ENCODE data around the gene DNAJC3.

Gene DNAJC3, protein sequence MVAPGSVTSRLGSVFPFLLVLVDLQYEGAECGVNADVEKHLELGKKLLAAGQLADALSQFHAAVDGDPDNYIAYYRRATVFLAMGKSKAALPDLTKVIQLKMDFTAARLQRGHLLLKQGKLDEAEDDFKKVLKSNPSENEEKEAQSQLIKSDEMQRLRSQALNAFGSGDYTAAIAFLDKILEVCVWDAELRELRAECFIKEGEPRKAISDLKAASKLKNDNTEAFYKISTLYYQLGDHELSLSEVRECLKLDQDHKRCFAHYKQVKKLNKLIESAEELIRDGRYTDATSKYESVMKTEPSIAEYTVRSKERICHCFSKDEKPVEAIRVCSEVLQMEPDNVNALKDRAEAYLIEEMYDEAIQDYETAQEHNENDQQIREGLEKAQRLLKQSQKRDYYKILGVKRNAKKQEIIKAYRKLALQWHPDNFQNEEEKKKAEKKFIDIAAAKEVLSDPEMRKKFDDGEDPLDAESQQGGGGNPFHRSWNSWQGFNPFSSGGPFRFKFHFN

DNA sequence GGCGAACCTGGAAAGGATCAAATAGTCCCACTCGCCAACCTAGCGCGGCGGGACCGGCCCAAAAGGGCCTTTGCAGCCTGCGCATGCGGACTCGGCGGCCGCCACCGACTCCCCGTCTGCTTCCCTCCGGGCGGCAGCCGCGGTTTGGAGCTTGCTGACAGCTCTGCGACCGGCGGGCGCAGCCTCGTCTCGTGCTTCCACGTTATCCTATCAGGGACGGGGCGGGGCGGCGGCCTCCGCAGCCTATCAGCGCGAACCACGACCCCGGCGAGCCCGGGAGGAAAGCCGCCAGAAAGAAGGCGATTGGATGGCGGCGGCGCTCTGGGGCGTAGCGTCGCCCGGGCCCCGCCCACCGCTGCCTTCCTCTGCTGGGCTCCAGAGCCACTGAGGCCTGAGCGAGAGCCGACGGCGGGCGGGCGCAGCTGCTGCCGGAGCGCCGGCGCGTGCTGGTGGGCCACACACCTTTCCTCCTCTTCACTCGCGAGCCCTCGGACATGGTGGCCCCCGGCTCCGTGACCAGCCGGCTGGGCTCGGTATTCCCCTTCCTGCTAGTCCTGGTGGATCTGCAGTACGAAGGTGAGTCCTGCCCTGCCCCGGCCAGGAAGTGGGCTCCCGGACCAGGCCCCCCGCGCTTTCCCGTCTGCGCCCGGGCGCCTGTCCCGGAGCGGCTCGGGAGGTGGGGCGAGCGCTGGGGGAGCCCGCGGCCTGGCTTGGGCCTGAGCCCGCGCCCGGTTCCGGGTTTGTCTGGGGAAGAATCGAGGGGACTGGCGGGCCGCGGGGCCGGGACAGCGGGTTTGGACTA, at the start of gene DNAJC3:
TSS of gene DNAJC3 (plus strand) at position 378 of the 802 bp plus-strand sequence. CDS start at position 495, 117 bp downstream.
- peak within 1 kb of the TSS; percentile 96 for H3K27ac ChIP-seq

DNA sequence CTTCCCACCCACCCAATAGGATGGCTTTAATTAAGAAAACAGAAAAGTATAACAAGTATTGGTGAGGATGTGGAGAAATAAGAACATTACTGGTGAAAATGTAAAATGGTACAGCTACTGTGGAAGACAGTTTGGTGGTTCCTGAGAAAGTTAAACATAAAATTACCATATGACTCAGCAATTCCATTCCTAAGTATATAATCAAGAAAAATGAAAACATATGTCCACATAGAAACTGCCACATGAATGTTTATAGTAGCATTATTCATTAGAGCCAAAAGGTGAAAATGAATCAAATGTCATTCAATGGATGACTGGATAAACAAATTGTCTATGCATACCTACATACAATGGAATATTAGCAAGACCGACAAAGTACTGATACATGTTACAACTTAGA, 49.3 kb upstream of the DNAJC3 start:
- H3K4me1 ChIP-seq (ENCODE audit: control insufficient read depth in 1 of 2, insufficient read depth in 1 of 2, low read depth in 1 of 2, low read length in 1 of 2) = no peaks in the 10 kb centered on the region
- TF ChIP-seq, protein P1, sequence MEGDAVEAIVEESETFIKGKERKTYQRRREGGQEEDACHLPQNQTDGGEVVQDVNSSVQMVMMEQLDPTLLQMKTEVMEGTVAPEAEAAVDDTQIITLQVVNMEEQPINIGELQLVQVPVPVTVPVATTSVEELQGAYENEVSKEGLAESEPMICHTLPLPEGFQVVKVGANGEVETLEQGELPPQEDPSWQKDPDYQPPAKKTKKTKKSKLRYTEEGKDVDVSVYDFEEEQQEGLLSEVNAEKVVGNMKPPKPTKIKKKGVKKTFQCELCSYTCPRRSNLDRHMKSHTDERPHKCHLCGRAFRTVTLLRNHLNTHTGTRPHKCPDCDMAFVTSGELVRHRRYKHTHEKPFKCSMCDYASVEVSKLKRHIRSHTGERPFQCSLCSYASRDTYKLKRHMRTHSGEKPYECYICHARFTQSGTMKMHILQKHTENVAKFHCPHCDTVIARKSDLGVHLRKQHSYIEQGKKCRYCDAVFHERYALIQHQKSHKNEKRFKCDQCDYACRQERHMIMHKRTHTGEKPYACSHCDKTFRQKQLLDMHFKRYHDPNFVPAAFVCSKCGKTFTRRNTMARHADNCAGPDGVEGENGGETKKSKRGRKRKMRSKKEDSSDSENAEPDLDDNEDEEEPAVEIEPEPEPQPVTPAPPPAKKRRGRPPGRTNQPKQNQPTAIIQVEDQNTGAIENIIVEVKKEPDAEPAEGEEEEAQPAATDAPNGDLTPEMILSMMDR (IDR thresholded peaks at IDR 0.05) = no peak
- H3K36me3 ChIP-seq = no peaks in the 10 kb centered on the region
- H3K27me3 ChIP-seq = no peaks in the 10 kb centered on the region
- H3K4me3 ChIP-seq (ENCODE audit: low read depth in 1 of 2, low read length in 1 of 2) = no peak overlapping the region
- H3K9me3 ChIP-seq = no peaks in the 10 kb centered on the region
- H3K27ac ChIP-seq = no peak overlapping the region

More for the DNA sequence above, at the start of gene DNAJC3:
- Histone ChIP-seq H3K4me3 (ENCODE audit: low read depth in 1 of 2, low read length in 1 of 2) (peak within 1 kb of the TSS; percentile 94 to 97), H3K9me3 (no peaks in the 10 kb centered on the region), H3K27me3 (no peaks in the 10 kb centered on the region), H3K4me1 (ENCODE audit: control insufficient read depth in 1 of 2, insufficient read depth in 1 of 2, low read depth in 1 of 2, low read length in 1 of 2) (peaks cover 74 to 75% of the 10 kb centered on the region in 2 experiments), H3K36me3 (no peaks in the 10 kb centered on the region)
- TF ChIP-seq, protein P1 (IDR thresholded peaks at IDR 0.05) = peak; percentile 24

DNA sequence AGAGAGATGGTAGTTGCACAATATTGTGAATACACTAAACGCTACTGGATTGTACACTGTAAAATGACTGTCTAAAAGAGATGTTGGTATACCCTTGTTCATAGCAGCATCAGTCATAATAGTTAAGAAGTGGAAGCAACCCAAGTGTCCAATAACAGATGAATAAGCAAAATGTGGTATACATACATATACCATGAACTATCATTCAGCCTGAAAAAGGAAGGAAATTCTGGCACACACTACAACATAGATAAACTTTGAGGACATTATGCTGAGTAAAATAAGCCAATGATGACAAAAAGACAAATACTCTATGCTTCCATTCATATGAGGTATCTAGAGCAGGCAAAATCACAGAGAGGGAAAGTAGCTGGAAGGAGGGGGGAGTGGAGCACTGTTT, 48.5 kb upstream of the DNAJC3 start:
- Histone ChIP-seq H3K36me3 (no peaks in the 10 kb centered on the region), H3K4me3 (ENCODE audit: low read depth in 1 of 2, low read length in 1 of 2) (no peak overlapping the region), H3K9me3 (no peaks in the 10 kb centered on the region), H3K4me1 (ENCODE audit: control insufficient read depth in 1 of 2, insufficient read depth in 1 of 2, low read depth in 1 of 2, low read length in 1 of 2) (no peaks in the 10 kb centered on the region), H3K27ac (no peak overlapping the region), H3K27me3 (no peaks in the 10 kb centered on the region)
- TF ChIP-seq, protein P1 (IDR thresholded peaks at IDR 0.05) = no peak

DNA sequence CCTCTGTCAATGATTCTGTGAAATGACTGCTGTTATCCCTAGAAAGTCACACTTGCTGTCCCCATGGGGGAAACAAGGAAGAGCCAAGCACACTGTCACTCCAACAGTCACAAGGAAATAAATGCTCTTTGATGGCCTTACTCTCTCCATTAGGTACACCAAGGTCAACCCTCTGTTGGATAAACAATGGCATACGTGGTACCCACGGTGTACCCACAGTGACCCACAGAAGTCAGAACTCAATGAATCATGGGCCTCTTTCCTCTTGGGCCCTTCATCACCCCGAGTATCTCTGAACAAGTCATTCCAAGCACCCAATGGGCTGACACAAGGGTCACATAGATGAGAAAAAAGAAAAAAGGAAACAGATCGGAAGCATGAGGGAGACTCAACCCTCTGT, 47.9 kb upstream of the DNAJC3 start:
- Histone ChIP-seq H3K4me3 (ENCODE audit: low read depth in 1 of 2, low read length in 1 of 2) (no peak overlapping the region), H3K4me1 (ENCODE audit: control insufficient read depth in 1 of 2, insufficient read depth in 1 of 2, low read depth in 1 of 2, low read length in 1 of 2) (no peaks in the 10 kb centered on the region), H3K9me3 (no peaks in the 10 kb centered on the region), H3K36me3 (no peaks in the 10 kb centered on the region), H3K27ac (no peak overlapping the region), H3K27me3 (no peaks in the 10 kb centered on the region)
- TF ChIP-seq, protein P1 (IDR thresholded peaks at IDR 0.05) = no peak

DNA sequence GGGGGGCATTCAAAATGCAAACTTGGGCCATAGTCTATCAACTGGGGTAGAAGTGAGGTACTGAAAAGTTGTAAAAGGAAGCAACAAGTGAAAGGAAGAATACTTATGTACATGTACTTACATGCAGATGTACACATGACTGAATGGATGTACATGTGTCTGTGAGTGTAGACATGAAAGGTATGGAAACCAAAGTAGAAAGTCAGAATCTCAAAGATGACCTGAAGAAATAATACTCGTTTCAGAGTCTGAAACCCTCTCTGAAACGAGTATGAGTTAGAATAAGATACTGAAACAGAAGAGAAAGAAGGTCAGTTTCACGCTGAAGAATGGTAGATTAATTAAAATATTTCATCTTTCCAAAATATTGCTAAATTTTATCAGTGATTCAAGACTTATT, 46.3 kb upstream of the DNAJC3 start:
- no peak overlapping the region for H3K27ac ChIP-seq
- TF ChIP-seq, protein P1 (IDR thresholded peaks at IDR 0.05) = no peak
- H3K36me3 ChIP-seq = no peaks in the 10 kb centered on the region
- no peaks in the 10 kb centered on the region for H3K4me1 ChIP-seq (ENCODE audit: control insufficient read depth in 1 of 2, insufficient read depth in 1 of 2, low read depth in 1 of 2, low read length in 1 of 2)
- H3K4me3 ChIP-seq (ENCODE audit: low read depth in 1 of 2, low read length in 1 of 2) = no peak overlapping the region
- H3K9me3 ChIP-seq = no peaks in the 10 kb centered on the region
- H3K27me3 ChIP-seq = peaks cover 5% of the 10 kb centered on the region
